Measurements from ENCODE around the gene CCDC70.

The CCDC70 gene

DNA sequence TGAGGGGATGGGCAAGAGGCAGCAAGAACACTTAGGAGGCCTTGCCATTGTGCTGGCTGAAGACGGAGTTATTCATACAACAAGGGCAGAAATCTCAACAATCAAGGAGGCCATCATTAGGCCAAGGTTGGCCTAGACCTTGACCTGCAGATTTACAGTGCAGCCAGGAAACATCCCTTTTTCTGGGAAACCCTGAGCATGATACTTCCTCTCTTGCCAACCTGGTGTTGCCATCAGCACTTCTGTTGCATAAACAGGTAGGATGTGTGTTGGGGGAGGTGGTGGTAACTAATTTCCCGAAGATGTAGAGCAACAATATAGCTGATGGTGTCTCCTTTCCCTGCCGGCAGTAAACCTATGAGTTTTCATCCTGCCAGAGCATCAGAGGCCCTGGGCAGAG, 24.8 kb upstream of the CCDC70 start:
- TF ChIP-seq, protein P1, sequence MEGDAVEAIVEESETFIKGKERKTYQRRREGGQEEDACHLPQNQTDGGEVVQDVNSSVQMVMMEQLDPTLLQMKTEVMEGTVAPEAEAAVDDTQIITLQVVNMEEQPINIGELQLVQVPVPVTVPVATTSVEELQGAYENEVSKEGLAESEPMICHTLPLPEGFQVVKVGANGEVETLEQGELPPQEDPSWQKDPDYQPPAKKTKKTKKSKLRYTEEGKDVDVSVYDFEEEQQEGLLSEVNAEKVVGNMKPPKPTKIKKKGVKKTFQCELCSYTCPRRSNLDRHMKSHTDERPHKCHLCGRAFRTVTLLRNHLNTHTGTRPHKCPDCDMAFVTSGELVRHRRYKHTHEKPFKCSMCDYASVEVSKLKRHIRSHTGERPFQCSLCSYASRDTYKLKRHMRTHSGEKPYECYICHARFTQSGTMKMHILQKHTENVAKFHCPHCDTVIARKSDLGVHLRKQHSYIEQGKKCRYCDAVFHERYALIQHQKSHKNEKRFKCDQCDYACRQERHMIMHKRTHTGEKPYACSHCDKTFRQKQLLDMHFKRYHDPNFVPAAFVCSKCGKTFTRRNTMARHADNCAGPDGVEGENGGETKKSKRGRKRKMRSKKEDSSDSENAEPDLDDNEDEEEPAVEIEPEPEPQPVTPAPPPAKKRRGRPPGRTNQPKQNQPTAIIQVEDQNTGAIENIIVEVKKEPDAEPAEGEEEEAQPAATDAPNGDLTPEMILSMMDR (IDR thresholded peaks at IDR 0.05; ENCODE audit: low read depth, low read length) = no peak
- DNase-seq (ENCODE audit: low read depth in 2 of 2) = no peak
- no peak overlapping the region for H3K4me3 ChIP-seq (replicated peaks in 1 of 2; ENCODE audit: low read depth in 2 of 2, low read length in 2 of 2)

DNA sequence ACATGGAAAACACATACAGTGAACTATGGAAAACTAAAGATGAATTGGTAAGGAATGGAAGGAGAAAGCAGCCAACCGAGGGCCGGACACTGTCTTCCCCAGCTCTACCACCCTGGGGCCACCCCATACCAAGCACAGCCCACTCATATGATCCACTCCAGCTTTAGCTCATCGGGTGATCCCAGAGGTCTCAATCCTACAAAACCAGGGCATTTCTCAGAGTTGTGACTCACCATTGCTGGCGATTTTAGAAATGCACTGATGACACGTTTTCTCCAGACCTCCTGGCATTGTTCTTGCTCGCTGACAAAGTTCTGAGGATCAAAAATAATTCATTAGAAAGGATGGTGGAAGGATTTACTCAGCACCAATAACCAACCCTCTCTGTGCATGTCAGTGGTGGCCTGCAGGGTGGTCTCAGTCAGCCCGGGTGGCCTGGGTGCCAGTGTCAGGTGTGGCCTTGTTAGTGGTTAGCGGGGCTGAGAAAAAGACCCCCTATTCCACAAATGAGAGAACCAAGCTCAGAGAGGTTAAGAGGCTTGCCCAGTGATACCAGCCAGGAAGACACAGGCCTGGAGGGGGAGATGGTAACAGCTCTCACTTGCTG, 23.4 kb upstream of the CCDC70 start:
- TF ChIP-seq, protein P1 (IDR thresholded peaks at IDR 0.05; ENCODE audit: low read depth, low read length) = no peak
- no peak overlapping the region for H3K4me3 ChIP-seq (replicated peaks in 1 of 2; ENCODE audit: low read depth in 2 of 2, low read length in 2 of 2)
- DNase-seq (ENCODE audit: low read depth in 2 of 2) = peak; percentile 38 to 79

DNA sequence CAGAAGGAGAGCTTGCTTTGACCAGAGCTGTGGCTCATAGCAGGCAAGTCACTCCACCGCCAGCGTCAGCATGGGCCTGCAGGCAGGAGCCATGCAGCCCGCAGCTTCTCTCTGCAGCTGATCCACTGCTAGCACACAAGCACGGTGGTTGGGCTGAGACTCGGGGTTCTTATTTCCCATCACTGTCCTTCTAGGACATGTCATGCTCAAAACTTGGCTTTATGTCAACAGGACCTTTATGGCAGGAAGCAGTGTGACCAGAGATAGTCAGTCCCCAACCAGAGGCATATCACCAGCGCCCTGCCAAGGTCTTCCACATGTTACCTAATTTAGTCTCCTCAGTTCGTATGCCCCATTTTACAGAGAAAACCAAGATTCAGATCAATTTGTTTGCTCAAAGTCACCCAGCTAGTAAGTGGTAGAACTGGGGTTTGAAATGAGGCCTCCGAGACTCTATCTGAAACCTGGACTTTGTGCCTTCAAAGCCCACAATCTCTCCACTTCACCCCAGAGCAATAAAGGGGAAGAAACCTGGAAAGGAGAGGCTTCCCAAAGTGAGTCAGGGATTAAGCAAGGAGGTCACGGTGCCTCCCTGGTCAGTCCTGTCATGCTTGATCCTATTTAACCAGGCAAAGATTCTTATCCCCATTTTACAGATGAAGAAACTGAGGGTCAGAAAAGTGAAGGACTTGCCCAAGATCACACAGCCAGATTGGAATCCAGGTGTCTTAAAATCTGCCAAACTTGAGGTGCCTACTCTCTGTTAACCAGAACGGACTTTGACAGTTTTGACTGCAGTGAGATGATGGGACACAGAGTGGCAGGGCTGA, 21.8 kb upstream of the CCDC70 start:
- DNase-seq (ENCODE audit: low read depth in 2 of 2) = no peak
- no peak overlapping the region for H3K4me3 ChIP-seq (replicated peaks in 1 of 2; ENCODE audit: low read depth in 2 of 2, low read length in 2 of 2)
- TF ChIP-seq, protein P1 (IDR thresholded peaks at IDR 0.05; ENCODE audit: low read depth, low read length) = no peak

DNA sequence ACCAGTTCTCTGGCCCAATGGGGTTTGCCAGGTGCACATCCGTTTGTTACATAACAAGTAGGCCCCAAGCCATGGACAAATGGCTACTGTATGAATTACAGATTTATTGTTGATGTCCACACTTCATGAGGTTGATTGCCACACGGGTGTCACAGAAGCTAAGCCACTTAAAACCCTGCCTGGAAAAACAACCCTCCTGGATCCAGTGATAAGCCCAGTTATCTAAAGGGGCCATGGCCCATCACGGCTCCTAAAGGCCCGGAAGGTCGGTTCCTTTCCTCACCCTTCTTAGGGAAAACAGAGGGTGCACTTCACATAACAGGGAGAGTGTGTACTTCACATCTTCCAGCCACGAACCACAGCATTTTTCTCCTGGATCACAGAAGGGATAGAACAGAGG, 20.9 kb upstream of the CCDC70 start:
- TF ChIP-seq, protein P1 (IDR thresholded peaks at IDR 0.05; ENCODE audit: low read depth, low read length) = no peak
- no peak overlapping the region for H3K4me3 ChIP-seq (replicated peaks in 1 of 2; ENCODE audit: low read depth in 2 of 2, low read length in 2 of 2)
- DNase-seq (ENCODE audit: low read depth in 2 of 2) = no peak

DNA sequence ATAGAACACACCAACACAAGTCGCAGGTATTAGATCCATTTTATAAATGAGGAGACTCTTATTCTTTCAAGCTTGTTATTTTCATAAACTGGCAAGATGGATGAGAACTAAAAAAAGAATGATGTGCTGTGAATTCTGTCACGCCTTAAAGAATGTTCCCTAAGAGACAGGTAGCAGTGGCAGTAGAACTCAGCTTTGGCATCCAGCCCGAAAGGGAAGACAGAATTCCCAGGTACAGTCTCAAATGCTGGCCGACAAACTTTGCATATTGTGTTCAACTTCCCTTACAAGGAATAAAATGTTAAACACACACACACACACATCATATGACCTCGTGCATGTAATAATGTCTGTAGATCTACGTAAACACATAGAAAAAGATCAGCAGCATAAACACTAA, 20.0 kb upstream of the CCDC70 start:
- TF ChIP-seq, protein P1 (IDR thresholded peaks at IDR 0.05; ENCODE audit: low read depth, low read length) = no peak
- H3K4me3 ChIP-seq (replicated peaks in 1 of 2; ENCODE audit: low read depth in 2 of 2, low read length in 2 of 2) = no peak overlapping the region
- DNase-seq (ENCODE audit: low read depth in 2 of 2) = no peak

DNA sequence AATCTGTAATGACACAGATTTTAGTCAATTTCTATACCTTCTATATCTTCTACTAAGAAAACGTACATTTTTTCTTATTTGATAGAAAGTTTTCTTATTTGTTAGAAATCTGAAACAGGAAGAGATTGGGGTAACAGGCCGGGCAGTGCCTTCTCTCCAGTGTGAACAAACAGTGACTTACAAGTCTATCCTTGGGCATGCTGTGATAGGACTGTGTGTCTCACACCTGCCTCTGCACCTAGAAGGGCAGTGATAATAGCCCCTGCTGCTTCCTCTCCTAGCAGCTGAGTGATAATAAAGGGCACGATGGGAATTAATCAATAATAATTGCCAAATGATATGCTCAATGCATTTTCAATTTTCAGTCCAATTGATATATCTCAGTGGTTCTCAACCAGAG, 18.2 kb upstream of the CCDC70 start:
- TF ChIP-seq, protein P1 (IDR thresholded peaks at IDR 0.05; ENCODE audit: low read depth, low read length) = no peak
- DNase-seq (ENCODE audit: low read depth in 2 of 2) = no peak
- no peak overlapping the region for H3K4me3 ChIP-seq (replicated peaks in 1 of 2; ENCODE audit: low read depth in 2 of 2, low read length in 2 of 2)

Data from cardiac fibroblast (primary cell).